ENCODE measurements around the gene ECI1.
"Not testable (repeated sequence)": the region's sequence is repeated elsewhere in the genome, so short reads cannot be mapped to it uniquely, and the experiment has no call there.

Gene ECI1

GRCh38 chr16:2204416-2205103 lies 46.8 kb downstream of the ECI1 start:
- TF ChIP-seq CTCF (IDR thresholded peaks at IDR 0.05; ENCODE audit: low read depth, low read length, missing control alignments), result no peak
- no peak for DNase-seq (ENCODE audit: extremely low read depth, low read depth)
- peak overlapping the region; percentile 84 for H3K4me3 ChIP-seq (replicated peaks; ENCODE audit: low read depth, low read length)

GRCh38 chr16:2203119-2203688 lies 48.2 kb downstream of the ECI1 start:
- H3K4me3 ChIP-seq (replicated peaks; ENCODE audit: low read depth, low read length); DNase-seq (ENCODE audit: extremely low read depth, low read depth): not testable (repeated sequence)

- H3K4me3 ChIP-seq (replicated peaks; ENCODE audit: low read depth, low read length), result no peak overlapping the region
- no peak for TF ChIP-seq CTCF (IDR thresholded peaks at IDR 0.05; ENCODE audit: low read depth, low read length, missing control alignments)
- no peak for DNase-seq (ENCODE audit: extremely low read depth, low read depth)
Measured at GRCh38 chr16:2200313-2200712, 51.1 kb downstream of the ECI1 start.

GRCh38 chr16:2199621-2200139 lies 51.7 kb downstream of the ECI1 start:
- TF ChIP-seq CTCF (IDR thresholded peaks at IDR 0.05; ENCODE audit: low read depth, low read length, missing control alignments), result no peak
- no peak for DNase-seq (ENCODE audit: extremely low read depth, low read depth)
- no peak overlapping the region for H3K4me3 ChIP-seq (replicated peaks; ENCODE audit: low read depth, low read length)

- no peak for DNase-seq (ENCODE audit: extremely low read depth, low read depth)
- H3K4me3 ChIP-seq (replicated peaks; ENCODE audit: low read depth, low read length), result no peak overlapping the region
- TF ChIP-seq CTCF (IDR thresholded peaks at IDR 0.05; ENCODE audit: low read depth, low read length, missing control alignments), result no peak
Measured at GRCh38 chr16:2199095-2199494, 52.3 kb downstream of the ECI1 start.

GRCh38 chr16:2198283-2198682 lies 53.1 kb downstream of the ECI1 start:
- no peak for TF ChIP-seq CTCF (IDR thresholded peaks at IDR 0.05; ENCODE audit: low read depth, low read length, missing control alignments)
- no peak for DNase-seq (ENCODE audit: extremely low read depth, low read depth)
- no peak overlapping the region for H3K4me3 ChIP-seq (replicated peaks; ENCODE audit: low read depth, low read length)

- no peak for TF ChIP-seq CTCF (IDR thresholded peaks at IDR 0.05; ENCODE audit: low read depth, low read length, missing control alignments)
- H3K4me3 ChIP-seq (replicated peaks; ENCODE audit: low read depth, low read length), result no peak overlapping the region
- DNase-seq (ENCODE audit: extremely low read depth, low read depth), result no peak
Measured at GRCh38 chr16:2197765-2198164, 53.6 kb downstream of the ECI1 start.

Data from HFF-Myc (cell line).